ENCODE measurements around the gene BRI3BP. TPM values are rescaled to one million over a fixed set of nuclear protein-coding genes. Genes with fewer than 3 reads are reported as not detected.
"Not testable (repeated sequence)": the region's sequence is repeated elsewhere in the genome, so short reads cannot be mapped to it uniquely, and the experiment has no call there.

BRI3BP gene
- total and polyA plus RNA-seq, 9 donors, result 2.5 to 4.7 (median 3.3) TPM

DNA sequence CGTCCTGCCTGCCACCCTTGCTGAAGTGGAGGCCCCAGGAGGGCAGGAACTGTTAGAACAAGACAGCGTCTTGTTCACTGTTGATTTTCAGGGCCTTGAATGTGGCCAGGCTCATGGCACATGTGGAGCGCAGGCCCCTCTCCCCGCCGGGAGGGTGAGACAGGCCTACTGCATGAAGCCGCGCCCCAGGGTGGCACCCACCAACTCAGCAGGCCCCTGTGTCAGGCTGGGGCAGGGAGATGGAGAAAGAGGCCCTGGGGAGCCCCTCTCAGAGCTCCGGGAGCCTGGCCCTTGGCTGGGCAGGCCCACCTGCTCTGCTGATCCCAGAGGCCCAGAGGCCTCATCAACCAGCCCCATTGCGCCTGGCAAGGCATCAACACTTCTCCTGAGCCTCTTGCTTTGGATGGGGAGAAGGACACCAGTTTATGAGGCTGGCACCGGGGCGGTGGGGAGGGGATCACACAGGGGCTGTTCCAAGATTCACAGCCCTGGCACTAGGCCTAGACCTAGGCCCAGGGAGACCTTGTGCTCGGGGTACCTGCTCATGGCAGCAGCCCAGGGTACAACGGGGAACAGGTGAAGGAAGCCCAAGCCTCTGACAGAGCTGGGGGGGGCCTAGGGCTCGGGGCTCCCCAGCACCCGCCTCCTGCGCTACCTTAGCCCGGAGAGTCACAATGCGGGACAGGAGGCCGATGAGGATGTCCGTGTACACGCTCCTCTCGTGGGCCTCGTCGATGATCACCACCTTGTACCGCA lies 22.6 kb upstream of the BRI3BP start:
- no peak overlapping the region for H3K4me3 ChIP-seq (ENCODE audit: low read length)
- no peaks in the 10 kb centered on the region for H3K27me3 ChIP-seq (ENCODE audit: control insufficient read depth, insufficient read depth, low read length)
- H3K27ac ChIP-seq (ENCODE audit: low read length), result no peak overlapping the region
- H3K36me3 ChIP-seq (ENCODE audit: control insufficient read depth, insufficient read depth, low read length), result peaks cover 77% of the 10 kb centered on the region
- no peaks in the 10 kb centered on the region for H3K9me3 ChIP-seq (replicated peaks; ENCODE audit: control insufficient read depth, low read depth, low read length)
- no peaks in the 10 kb centered on the region for H3K4me1 ChIP-seq (ENCODE audit: control insufficient read depth, insufficient read depth, low read length)
- no peak for DNase-seq
- WGBS (ENCODE audit: insufficient coverage), result 89% methylated on average over 23 of the region's 25 CpGs

DNA sequence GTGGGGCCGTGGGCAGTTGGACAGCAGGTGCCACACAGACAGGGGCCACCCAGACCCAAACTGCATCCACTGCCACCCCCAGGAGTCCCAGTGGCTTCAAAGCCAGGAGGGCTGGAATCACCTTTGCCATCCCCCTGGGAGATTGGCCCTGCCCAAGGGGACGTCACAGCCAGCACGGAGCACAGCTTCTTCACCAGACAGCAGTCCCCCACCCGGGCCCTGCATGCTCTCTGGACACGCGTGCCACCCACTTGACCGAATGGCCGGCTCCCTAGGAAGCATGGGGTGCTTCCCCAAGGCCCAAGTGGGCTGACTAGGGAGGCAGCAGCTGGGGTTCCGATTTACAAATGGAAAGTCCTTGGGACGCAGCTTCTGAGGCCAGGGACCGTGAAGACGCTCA lies 21.8 kb upstream of the BRI3BP start:
- peaks cover 76% of the 10 kb centered on the region for H3K36me3 ChIP-seq (ENCODE audit: control insufficient read depth, insufficient read depth, low read length)
- DNase-seq, result no peak
- H3K4me1 ChIP-seq (ENCODE audit: control insufficient read depth, insufficient read depth, low read length), result no peaks in the 10 kb centered on the region
- WGBS (ENCODE audit: insufficient coverage), result 90% methylated on average over 9 of the region's 12 CpGs
- H3K27me3 ChIP-seq (ENCODE audit: control insufficient read depth, insufficient read depth, low read length), result no peaks in the 10 kb centered on the region
- no peaks in the 10 kb centered on the region for H3K9me3 ChIP-seq (replicated peaks; ENCODE audit: control insufficient read depth, low read depth, low read length)
- H3K27ac ChIP-seq (ENCODE audit: low read length), result no peak overlapping the region
- H3K4me3 ChIP-seq (ENCODE audit: low read length), result no peak overlapping the region

DNA sequence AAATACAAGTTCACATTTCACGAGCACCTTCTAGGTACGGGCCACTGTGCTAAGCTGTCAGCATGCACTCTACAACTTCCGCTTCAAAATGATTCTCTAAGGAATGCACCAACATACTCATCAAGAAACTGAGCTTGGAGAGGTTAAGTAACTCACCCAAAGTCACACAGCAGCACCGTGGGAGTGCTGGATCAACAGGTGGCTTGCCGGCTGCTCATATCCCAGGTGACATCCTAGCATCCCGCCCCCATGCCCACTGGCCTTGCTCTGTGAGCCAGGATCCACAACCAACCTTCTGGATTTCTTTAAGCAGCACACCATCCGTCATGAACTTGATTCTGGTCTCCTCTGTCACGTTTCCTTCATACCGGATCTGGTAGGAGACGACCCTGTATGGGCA lies 21.2 kb upstream of the BRI3BP start:
- H3K27me3 ChIP-seq (ENCODE audit: control insufficient read depth, insufficient read depth, low read length), result no peaks in the 10 kb centered on the region
- H3K4me3 ChIP-seq (ENCODE audit: low read length), result no peak overlapping the region
- H3K4me1 ChIP-seq (ENCODE audit: control insufficient read depth, insufficient read depth, low read length), result no peaks in the 10 kb centered on the region
- no peak overlapping the region for H3K27ac ChIP-seq (ENCODE audit: low read length)
- 87% methylated on average over 7 of the region's 10 CpGs for WGBS (ENCODE audit: insufficient coverage)
- H3K9me3 ChIP-seq (replicated peaks; ENCODE audit: control insufficient read depth, low read depth, low read length), result no peaks in the 10 kb centered on the region
- peaks cover 78% of the 10 kb centered on the region for H3K36me3 ChIP-seq (ENCODE audit: control insufficient read depth, insufficient read depth, low read length)
- DNase-seq, result no peak

DNA sequence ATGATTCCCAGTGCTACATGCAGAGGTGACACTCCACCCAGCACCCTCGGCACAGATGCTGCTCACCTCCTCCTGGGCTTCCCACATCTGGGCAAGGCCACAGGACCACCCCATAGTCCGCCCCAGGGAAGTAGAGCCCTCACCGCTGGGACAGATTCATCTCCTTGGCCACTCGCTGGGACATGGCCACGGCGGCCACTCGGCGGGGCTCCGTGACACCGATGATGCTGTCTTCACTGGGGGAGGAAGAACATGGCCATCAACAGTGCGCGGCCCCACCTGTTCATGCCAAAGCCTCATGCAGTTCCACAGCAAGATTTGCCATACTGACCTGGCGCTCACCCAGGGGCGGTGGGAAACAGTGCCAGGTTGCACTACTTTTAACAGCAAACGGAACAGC lies 18.2 kb upstream of the BRI3BP start:
- H3K4me1 ChIP-seq (ENCODE audit: control insufficient read depth, insufficient read depth, low read length), result no peaks in the 10 kb centered on the region
- H3K27ac ChIP-seq (ENCODE audit: low read length), result no peak overlapping the region
- WGBS (ENCODE audit: insufficient coverage), result 97% methylated on average over 15 of the region's 15 CpGs
- no peak for DNase-seq
- H3K27me3 ChIP-seq (ENCODE audit: control insufficient read depth, insufficient read depth, low read length), result no peaks in the 10 kb centered on the region
- no peak overlapping the region for H3K4me3 ChIP-seq (ENCODE audit: low read length)
- peaks cover 73% of the 10 kb centered on the region for H3K36me3 ChIP-seq (ENCODE audit: control insufficient read depth, insufficient read depth, low read length)
- H3K9me3 ChIP-seq (replicated peaks; ENCODE audit: control insufficient read depth, low read depth, low read length), result no peaks in the 10 kb centered on the region

DNA sequence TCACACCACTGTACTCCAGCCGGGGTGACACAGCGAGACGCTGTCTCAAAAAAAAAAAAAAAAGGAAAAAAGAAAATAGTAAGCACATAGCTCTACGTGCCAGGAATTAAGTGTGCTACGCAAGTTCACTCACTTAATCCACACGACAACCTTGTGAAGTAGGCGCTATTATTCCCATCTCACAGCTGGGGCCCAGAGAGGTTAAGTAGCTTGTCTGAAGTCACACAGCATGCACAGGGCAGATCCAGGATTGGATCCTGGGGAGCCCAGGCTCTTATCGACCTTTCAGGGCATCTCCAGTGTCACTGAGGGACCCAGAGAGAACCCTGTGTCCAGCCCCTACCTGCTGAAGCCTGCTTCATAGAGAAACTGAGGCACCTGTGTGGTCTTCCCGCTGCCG lies 16.4 kb upstream of the BRI3BP start:
- peaks cover 69% of the 10 kb centered on the region for H3K36me3 ChIP-seq (ENCODE audit: control insufficient read depth, insufficient read depth, low read length)
- no peaks in the 10 kb centered on the region for H3K9me3 ChIP-seq (replicated peaks; ENCODE audit: control insufficient read depth, low read depth, low read length)
- H3K4me1 ChIP-seq (ENCODE audit: control insufficient read depth, insufficient read depth, low read length), result no peaks in the 10 kb centered on the region
- WGBS (ENCODE audit: insufficient coverage), result 98% methylated on average over 5 of the region's 10 CpGs
- no peak overlapping the region for H3K27ac ChIP-seq (ENCODE audit: low read length)
- no peaks in the 10 kb centered on the region for H3K27me3 ChIP-seq (ENCODE audit: control insufficient read depth, insufficient read depth, low read length)
- no peak for DNase-seq
- no peak overlapping the region for H3K4me3 ChIP-seq (ENCODE audit: low read length)

DNA sequence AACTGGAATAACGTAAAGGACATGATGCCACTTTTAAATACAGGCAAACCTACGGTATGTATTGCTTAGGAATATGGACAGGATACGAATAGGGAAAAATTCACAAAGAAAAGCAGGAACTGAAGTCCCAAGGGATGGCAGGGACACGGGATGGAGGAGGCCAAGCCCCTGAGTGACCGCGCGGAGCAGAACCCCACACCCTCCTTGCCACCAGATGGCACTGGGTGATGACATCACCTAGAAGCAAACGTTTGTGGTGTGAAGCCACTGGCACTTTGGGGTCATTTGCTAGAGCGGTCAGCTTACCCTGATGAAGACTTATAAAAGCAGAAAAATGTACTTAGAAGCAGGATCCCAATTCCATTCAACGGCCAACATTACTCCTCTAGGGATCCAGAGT lies 13.9 kb upstream of the BRI3BP start:
- no peaks in the 10 kb centered on the region for H3K4me1 ChIP-seq (ENCODE audit: control insufficient read depth, insufficient read depth, low read length)
- no peaks in the 10 kb centered on the region for H3K9me3 ChIP-seq (replicated peaks; ENCODE audit: control insufficient read depth, low read depth, low read length)
- H3K4me3 ChIP-seq (ENCODE audit: low read length), result no peak overlapping the region
- 85% methylated on average over 8 of the region's 10 CpGs for WGBS (ENCODE audit: insufficient coverage)
- H3K27me3 ChIP-seq (ENCODE audit: control insufficient read depth, insufficient read depth, low read length), result no peaks in the 10 kb centered on the region
- peaks cover 72% of the 10 kb centered on the region for H3K36me3 ChIP-seq (ENCODE audit: control insufficient read depth, insufficient read depth, low read length)
- DNase-seq, result no peak
- no peak overlapping the region for H3K27ac ChIP-seq (ENCODE audit: low read length)

DNA sequence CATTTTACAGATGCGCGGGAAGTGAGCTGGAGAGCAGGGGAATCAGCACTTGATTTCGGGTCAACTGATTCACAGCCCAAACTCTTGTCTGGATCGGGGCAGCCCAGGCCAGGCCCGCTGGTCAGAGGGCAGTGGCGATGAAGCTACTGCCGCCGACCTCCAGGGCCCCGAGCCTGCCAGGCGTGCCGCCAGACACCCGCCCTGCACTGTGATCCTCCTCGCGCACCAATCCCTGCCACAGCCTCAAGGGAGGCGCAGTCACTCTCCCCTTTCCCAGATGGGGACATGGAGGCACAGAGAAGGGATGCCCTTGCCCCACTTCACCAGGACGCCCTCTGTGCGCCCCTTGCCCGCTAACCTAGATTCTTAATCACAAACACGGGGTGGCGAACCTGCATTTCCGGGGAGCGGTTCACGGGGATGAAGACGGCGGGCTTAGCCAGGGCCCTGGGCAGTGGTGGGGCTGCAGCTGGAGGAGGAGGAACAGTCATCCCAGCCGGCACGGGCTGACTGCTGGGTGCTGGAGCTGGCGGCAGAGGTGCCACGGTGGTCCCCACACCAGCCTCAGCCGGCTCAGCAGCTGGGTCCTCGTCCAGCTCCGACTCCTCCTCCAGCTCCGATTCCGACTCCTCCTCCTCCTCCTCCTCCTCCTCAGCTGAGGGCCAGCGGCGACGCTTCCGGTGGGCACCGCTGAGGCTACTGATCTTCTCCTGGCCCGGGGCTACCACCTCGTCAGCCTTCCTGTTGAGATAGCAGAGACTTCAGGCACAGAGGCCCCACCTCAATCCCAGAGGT lies 13.2 kb upstream of the BRI3BP start:
- no peaks in the 10 kb centered on the region for H3K27me3 ChIP-seq (ENCODE audit: control insufficient read depth, insufficient read depth, low read length)
- no peak overlapping the region for H3K4me3 ChIP-seq (ENCODE audit: low read length)
- H3K9me3 ChIP-seq (replicated peaks; ENCODE audit: control insufficient read depth, low read depth, low read length), result no peaks in the 10 kb centered on the region
- H3K4me1 ChIP-seq (ENCODE audit: control insufficient read depth, insufficient read depth, low read length), result no peaks in the 10 kb centered on the region
- H3K27ac ChIP-seq (ENCODE audit: low read length), result no peak overlapping the region
- WGBS (ENCODE audit: insufficient coverage), result 92% methylated on average over 37 of the region's 41 CpGs
- DNase-seq, result no peak
- peaks cover 72% of the 10 kb centered on the region for H3K36me3 ChIP-seq (ENCODE audit: control insufficient read depth, insufficient read depth, low read length)

DNA sequence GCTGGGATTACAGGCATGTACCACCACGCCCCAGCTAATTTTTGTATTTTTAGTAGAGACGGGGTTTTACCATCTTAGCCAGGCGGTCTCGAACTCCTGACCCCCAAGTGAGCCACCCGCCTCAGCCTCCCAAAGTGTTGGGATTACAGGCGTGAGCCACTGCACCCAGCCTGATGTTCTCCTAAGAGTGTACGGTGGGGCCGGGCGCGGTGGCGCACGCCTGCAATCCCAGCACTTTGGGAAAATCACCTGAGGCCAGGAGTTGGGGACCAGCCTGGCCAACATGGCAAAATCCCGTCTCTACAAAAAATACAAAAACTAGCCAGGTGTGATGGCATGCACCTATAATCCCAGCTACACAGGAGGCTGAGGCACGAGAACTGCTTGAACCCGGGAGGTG lies 6.6 kb upstream of the BRI3BP start:
- not testable (repeated sequence) for H3K4me3 ChIP-seq (ENCODE audit: low read length); DNase-seq; H3K27me3 ChIP-seq (ENCODE audit: control insufficient read depth, insufficient read depth, low read length); H3K27ac ChIP-seq (ENCODE audit: low read length); H3K4me1 ChIP-seq (ENCODE audit: control insufficient read depth, insufficient read depth, low read length); H3K9me3 ChIP-seq (replicated peaks; ENCODE audit: control insufficient read depth, low read depth, low read length)
- 90% methylated on average over 12 of the region's 15 CpGs for WGBS (ENCODE audit: insufficient coverage)
- H3K36me3 ChIP-seq (ENCODE audit: control insufficient read depth, insufficient read depth, low read length), result peaks cover 27% of the 10 kb centered on the region

DNA sequence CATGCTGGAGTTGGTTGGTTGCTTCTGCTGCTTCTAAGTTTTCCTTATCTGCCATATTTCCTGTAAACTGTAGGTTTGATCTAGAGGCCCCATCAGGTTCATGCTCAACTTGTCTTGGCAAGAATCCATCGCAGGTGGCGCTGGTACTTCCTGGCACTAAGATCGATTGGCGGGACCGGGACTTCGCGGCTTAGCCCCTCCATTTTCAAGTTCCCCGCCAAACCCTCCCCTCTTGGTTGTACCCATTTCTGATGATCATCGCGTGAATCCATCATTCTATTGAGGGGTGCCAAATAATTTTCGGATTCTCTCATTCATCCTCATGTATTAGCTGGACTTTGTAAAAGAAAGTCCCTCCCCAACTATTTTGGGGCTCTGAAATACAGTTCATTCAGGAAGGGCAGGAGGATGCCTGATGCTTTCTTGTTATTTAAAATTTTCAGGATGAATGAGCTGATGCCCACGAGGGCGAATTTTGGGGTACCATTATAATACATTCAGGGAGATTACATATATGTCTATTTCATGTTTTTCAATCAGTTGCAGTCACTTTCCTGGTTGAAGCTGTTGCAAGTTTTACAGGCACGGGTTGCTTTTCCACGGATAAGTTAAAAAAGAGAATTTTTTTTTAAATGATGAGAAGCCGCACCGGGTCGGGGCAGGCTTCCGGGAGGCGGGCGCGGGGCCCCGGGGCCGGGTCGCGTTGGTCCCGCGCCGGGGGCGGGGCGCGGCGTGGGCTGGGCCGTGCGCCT lies 395 bp upstream of the BRI3BP start:
- Histone ChIP-seq H3K4me1 (ENCODE audit: control insufficient read depth, insufficient read depth, low read length) (peaks cover 16% of the 10 kb centered on the region), H3K9me3 (replicated peaks; ENCODE audit: control insufficient read depth, low read depth, low read length) (no peaks in the 10 kb centered on the region), H3K27me3 (ENCODE audit: control insufficient read depth, insufficient read depth, low read length) (peaks cover 4% of the 10 kb centered on the region), H3K4me3 (ENCODE audit: low read length) (peak overlapping the region; percentile 52), H3K36me3 (ENCODE audit: control insufficient read depth, insufficient read depth, low read length) (no peaks in the 10 kb centered on the region), H3K27ac (ENCODE audit: low read length) (no peak overlapping the region)
- peak; percentile 67 for DNase-seq
- WGBS (ENCODE audit: insufficient coverage), result 1% methylated on average over 23 of the region's 35 CpGs

DNA sequence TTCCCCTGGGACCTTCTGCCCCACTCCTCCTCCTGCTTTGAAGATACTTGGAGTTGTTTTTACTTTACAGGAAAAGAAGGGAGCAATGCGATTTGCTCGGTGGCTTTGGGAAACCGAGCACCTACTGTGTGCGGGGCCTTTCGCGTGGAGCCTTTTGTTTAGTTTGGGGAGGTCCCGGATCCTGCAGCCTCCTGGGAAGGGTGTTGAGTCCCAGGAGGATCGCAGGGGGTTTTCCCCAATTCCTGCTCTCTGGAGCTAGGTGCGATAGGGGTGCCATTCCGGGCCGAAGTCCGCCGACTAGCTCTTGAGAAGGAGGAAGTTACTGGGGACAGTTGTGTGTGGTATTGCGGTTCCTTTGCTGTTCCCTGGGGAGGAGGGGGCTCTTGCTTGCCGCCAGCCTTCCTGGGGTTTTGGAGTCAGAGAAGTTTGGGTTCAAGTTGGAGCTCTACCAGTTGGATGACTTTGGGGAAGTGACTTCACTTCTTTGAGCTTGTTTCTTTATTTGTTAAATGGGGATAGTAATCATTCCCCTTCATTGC lies 1.1 kb downstream of the BRI3BP start:
- Histone ChIP-seq H3K27ac (ENCODE audit: low read length) (no peak overlapping the region), H3K27me3 (ENCODE audit: control insufficient read depth, insufficient read depth, low read length) (peaks cover 4% of the 10 kb centered on the region), H3K4me3 (ENCODE audit: low read length) (peak overlapping the region; percentile 27), H3K4me1 (ENCODE audit: control insufficient read depth, insufficient read depth, low read length) (peaks cover 10% of the 10 kb centered on the region), H3K9me3 (replicated peaks; ENCODE audit: control insufficient read depth, low read depth, low read length) (no peaks in the 10 kb centered on the region), H3K36me3 (ENCODE audit: control insufficient read depth, insufficient read depth, low read length) (no peaks in the 10 kb centered on the region)
- peak; percentile 27 for DNase-seq
- 6% methylated on average over 8 of the region's 15 CpGs for WGBS (ENCODE audit: insufficient coverage)

Measured in muscle of leg (tissue), 11 donors.